ENCODE measurements around the gene RPP14. TPM values are rescaled to one million over a fixed set of nuclear protein-coding genes. Genes with fewer than 3 reads are reported as not detected.

RPP14 gene
- total and polyA plus RNA-seq, 2 of the 4 experiments (the other 2 are of a cell fraction): 6.6 to 7.8 TPM

GRCh38 chr3:58324391-58325390, 18.6 kb downstream of the RPP14 start:
- intact Hi-C loops (cut with micrococcal nuclease): no loop called here
- TF ChIP-seq NFE2L2 (IDR thresholded peaks at IDR 0.05; ENCODE audit: low read depth, low read length) (no peak), MXI1 (IDR thresholded peaks at IDR 0.05; ENCODE audit: borderline replicate concordance, low read depth, low read length) (no peak), CHD1 (IDR thresholded peaks at IDR 0.05; ENCODE audit: low read depth, low read length) (no peak), MAFK (IDR thresholded peaks at IDR 0.05; ENCODE audit: low read depth, low read length) (no peak), CEBPB (IDR thresholded peaks at IDR 0.05; ENCODE audit: low read depth, low read length) (no peak), BHLHE40 (IDR thresholded peaks at IDR 0.05; ENCODE audit: low read depth, low read length) (no peak), MAZ (IDR thresholded peaks at IDR 0.05; ENCODE audit: borderline replicate concordance, low read depth, low read length) (no peak), ELK1 (IDR thresholded peaks at IDR 0.05; ENCODE audit: borderline replicate concordance, low read depth, low read length) (no peak), RCOR1 (IDR thresholded peaks at IDR 0.05; ENCODE audit: insufficient replicate concordance, low read length) (no peak), USF2 (IDR thresholded peaks at IDR 0.05; ENCODE audit: low read depth, low read length) (no peak), CTCF (conservative IDR thresholded peaks at IDR 0.05; ENCODE audit: low read depth, low read length) (no peak), POLR2A (IDR thresholded peaks at IDR 0.05; ENCODE audit: low read depth, low read length) (no peak)

More at GRCh38 chr3:58324391-58325390, 18.6 kb downstream of the RPP14 start:
- Histone ChIP-seq H2BK15ac (ENCODE audit: low read depth, low read length) (no peak overlapping the region; the same call in 2 of the 3 replicates), H3K18ac (ENCODE audit: low read depth, low read length) (peak overlapping the region; percentile 1), H3K14ac (replicated peaks; ENCODE audit: low read depth, low read length) (peak overlapping the region; percentile 60; the same call in 1 of the 2 replicates), H3K4me1 (ENCODE audit: control insufficient read depth, insufficient read depth, low read length) (peaks cover 13% of the 10 kb centered on the region), H3K4me2 (ENCODE audit: low read depth, low read length) (peak overlapping the region; percentile 67; the same call in 1 of the 2 replicates), H2AK9ac (replicated peaks; ENCODE audit: low read depth, low read length, poor library complexity) (no peak overlapping the region), H3K9ac (ENCODE audit: low read depth, low read length) (no peak overlapping the region), H2BK5ac (ENCODE audit: low read depth, low read length, poor library complexity, severe bottlenecking) (peak overlapping the region; percentile 79), H3K79me1 (ENCODE audit: low read depth in 1 of 2, low read length in 2 of 2) (peaks cover 0 to 10% of the 10 kb centered on the region in 2 experiments; a peak in 2 of 4 replicates), H3K27ac (ENCODE audit: insufficient read depth, low read length) (peak overlapping the region; percentile 34; the same call in 1 of the 2 replicates), H3K36me3 (ENCODE audit: control insufficient read depth, insufficient read depth, low read length) (0 out of 2 replicates have a peak, but pooled peaks cover 3% of the 10 kb centered on the region), H3K9me3 (ENCODE audit: control insufficient read depth, insufficient read depth, low read length) (no peaks in the 10 kb centered on the region), H4K91ac (ENCODE audit: insufficient read depth, low read depth, low read length) (peak overlapping the region; percentile 12), H2AFZ (replicated peaks; ENCODE audit: low read length, poor library complexity) (no peak overlapping the region), H3K56ac (ENCODE audit: extremely low read depth, insufficient read depth, low read length) (no peak overlapping the region), H3K9me1 (ENCODE audit: insufficient read depth, low read length) (peaks cover 9% of the 10 kb centered on the region), H3K27me3 (ENCODE audit: control insufficient read depth, insufficient read depth, low read length) (no peaks in the 10 kb centered on the region), H3K23ac (ENCODE audit: low read depth, low read length) (no peak overlapping the region), H4K20me1 (ENCODE audit: insufficient read depth, low read length) (peaks cover 3% of the 10 kb centered on the region; the same call in 1 of the 2 replicates), H4K5ac (ENCODE audit: low read depth, low read length) (peak overlapping the region; percentile 64), H2BK120ac (ENCODE audit: low read depth, low read length) (peak overlapping the region; percentile 45; the same call in 1 of the 2 replicates), H4K8ac (ENCODE audit: low read depth in 2 of 2, low read length in 2 of 2) (peak overlapping the region in 1 of 2 experiments; percentile 55; a peak in 2 of 4 replicates), H2BK20ac (ENCODE audit: low read depth, low read length) (peak overlapping the region; percentile 55), H2AK5ac (ENCODE audit: low read depth, low read length) (peak overlapping the region; percentile 77; the same call in 1 of the 2 replicates), H3K4me3 (ENCODE audit: insufficient read depth, low read depth, low read length) (no peak overlapping the region), H3K4ac (ENCODE audit: low read depth, low read length) (peak overlapping the region; percentile 73)
- 100% methylated on average over 1 of the region's 7 CpGs; no CpG with 5 or more reads in 1 of the 2 experiments for WGBS, 2 experiments (ENCODE audit: extremely low coverage in 2 of 2, insufficient read length in 1 of 2)
- ChIA-PET POLR2A (ENCODE audit: unreplicated experiment) (no interaction called here), CTCF (interaction anchor here (0.7 to 2.2 kb wide), 2 partner anchors 167 to 185 kb away, joined by 4 to 5 read pairs; partner anchors contain the start of gene KCTD6)
- dilution Hi-C loops (cut with HindIII; ENCODE audit: low sequenced_read_pairs, unreplicated experiment) (no loop called here), in situ Hi-C loops (cut with MboI; ENCODE audit: low sequenced_read_pairs) (loop anchor here (5.0 to 10.0 kb wide), 3 partner anchors 170 to 300 kb away; partner anchors contain the start of gene KCTD6)
- no TSS peak for BruUV-seq (replicated peaks)
- ATAC-seq (ENCODE audit: low read depth) (peak; percentile 13), DNase-seq (peak; percentile 10)
